RWPE1 (cell line): ENCODE data around the gene CAPNS2.

ENCODE experiments used
- CTCF ChIA-PET: fragments of 350-600 bp; sonication (Branson Sonifier 250); formaldehyde crosslinking; extraction: SDS; loops from one replicate; lab custom pipeline; 2021; lab: Yijun Ruan, JAX
- POLR2A ChIA-PET: fragments of 400-600 bp; formaldehyde crosslinking; extraction: SDS; loops from one replicate; lab custom pipeline; 2020; ENCODE audit warnings: antibody characterized with exemption; ENCODE audit not compliant: low non-redundant PET; lab: Yijun Ruan, JAX
- DNase-seq: peaks from one replicate; pipeline ENCODE4 v3.0.0; 2012; ENCODE audit warnings: low spot score
- H3K27ac ChIP-seq: fragments of 450-650 bp; 2 replicates; pipeline ENCODE4 v1.5.1; 2017
- CTCF ChIP-seq: fragments of 450-650 bp; conservative IDR thresholded peaks from 2 replicates; pipeline ENCODE4 v1.5.1; 2017; ENCODE audit warnings: low read depth, mild to moderate bottlenecking

The CAPNS2 gene

GRCh38 chr16:55543472-55543871, 23.0 kb upstream of the CAPNS2 start:
- POLR2A ChIA-PET, result no interaction called here
- CTCF ChIA-PET, result interaction anchor here (0.6 to 3.2 kb wide), 4 partner anchors 11 to 84 kb away, joined by 3 to 26 read pairs (median 3); no protein-coding TSS in a partner anchor
- H3K27ac ChIP-seq, result no peak overlapping the region
- DNase-seq, result no peak
- peak; percentile 33 for TF ChIP-seq CTCF

- peak; percentile 44 for DNase-seq
- H3K27ac ChIP-seq, result peak overlapping the region; percentile 75
- ChIA-PET POLR2A (no interaction called here), CTCF (no interaction called here)
- no peak for TF ChIP-seq CTCF
These were observed 13.9 kb upstream of the CAPNS2 start for GRCh38 chr16:55552621-55553020.

- CTCF ChIA-PET, result no interaction called here
- DNase-seq, result no peak
- H3K27ac ChIP-seq, result peak overlapping the region; percentile 48; the same call in 1 of the 2 replicates
- TF ChIP-seq CTCF, result no peak
- POLR2A ChIA-PET, result no interaction called here
These were observed 11.0 kb upstream of the CAPNS2 start for GRCh38 chr16:55555436-55555835.

GRCh38 chr16:55557186-55557585, 9.3 kb upstream of the CAPNS2 start:
- H3K27ac ChIP-seq, result no peak overlapping the region
- CTCF ChIA-PET, result interaction anchor here (0.8 kb wide), 1 partner anchor 8 kb away, joined by 4 read pairs; no protein-coding TSS in a partner anchor
- TF ChIP-seq CTCF, result no peak
- DNase-seq, result no peak
- POLR2A ChIA-PET, result no interaction called here

GRCh38 chr16:55559233-55559632, 7.3 kb upstream of the CAPNS2 start:
- TF ChIP-seq CTCF, result no peak
- no peak overlapping the region for H3K27ac ChIP-seq
- CTCF ChIA-PET, result interaction anchor here (0.6 to 0.9 kb wide), 2 partner anchors 15 to 1951 kb away, joined by 3 read pairs; no protein-coding TSS in a partner anchor
- POLR2A ChIA-PET, result no interaction called here
- DNase-seq, result no peak

- no peak overlapping the region for H3K27ac ChIP-seq
- TF ChIP-seq CTCF, result no peak
- ChIA-PET CTCF (interaction anchor here (0.6 to 0.9 kb wide), 3 partner anchors 16 to 1952 kb away, joined by 3 to 4 read pairs (median 3); no protein-coding TSS in a partner anchor), POLR2A (no interaction called here)
- DNase-seq, result no peak
These were observed 6.5 kb upstream of the CAPNS2 start for GRCh38 chr16:55559933-55560516.
